Putamen (tissue), 1 donor: Measurements from ENCODE around the gene MAML3.

ENCODE experiments used
- DNase-seq: peaks from one replicate; pipeline ENCODE4 v3.0.0-alpha.2; 2016; ENCODE audit warnings: low spot score

Gene MAML3

DNA sequence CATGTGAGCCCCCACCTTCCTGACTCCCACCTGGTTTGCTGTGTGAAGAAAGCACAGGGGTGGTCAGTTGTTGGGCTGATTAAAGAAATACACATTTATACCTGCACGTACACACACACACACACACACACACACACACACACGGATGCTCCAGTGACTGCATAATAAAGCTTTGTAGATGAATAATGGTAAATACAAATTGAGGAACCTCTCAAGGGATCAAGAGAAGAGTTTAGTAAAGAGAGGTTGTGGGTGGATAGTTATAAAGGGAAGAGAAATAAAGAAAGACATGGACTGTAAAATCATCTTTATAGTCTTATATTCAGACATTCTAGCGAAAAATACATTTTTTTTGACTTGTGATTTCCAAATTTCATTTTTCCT lies 344.2 kb downstream of the MAML3 start:
- no peak for DNase-seq

GRCh38 chr4:139808808-139809756 lies 344.9 kb downstream of the MAML3 start:
- no peak for DNase-seq

- DNase-seq = no peak
Measured at GRCh38 chr4:139808381-139808807, 345.6 kb downstream of the MAML3 start.

DNA sequence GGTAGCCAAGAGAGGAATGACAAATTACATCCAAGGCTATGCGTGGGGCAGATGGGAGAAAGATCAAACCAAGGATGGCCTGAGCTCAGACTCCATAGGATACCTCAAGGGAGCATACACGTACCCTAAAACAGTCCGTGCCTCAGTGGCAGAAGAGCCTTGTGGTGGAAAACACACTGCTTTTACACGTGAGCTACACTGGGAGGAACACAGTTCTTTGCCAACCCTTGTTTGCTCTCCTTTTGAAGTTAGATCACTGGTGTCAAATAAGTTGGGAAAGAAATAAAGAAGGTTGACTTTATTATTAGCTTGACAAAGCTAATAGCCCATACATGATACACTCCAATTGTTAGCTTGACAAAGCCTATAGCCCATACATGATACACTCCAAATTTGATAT lies 346.5 kb downstream of the MAML3 start:
- no peak for DNase-seq

DNA sequence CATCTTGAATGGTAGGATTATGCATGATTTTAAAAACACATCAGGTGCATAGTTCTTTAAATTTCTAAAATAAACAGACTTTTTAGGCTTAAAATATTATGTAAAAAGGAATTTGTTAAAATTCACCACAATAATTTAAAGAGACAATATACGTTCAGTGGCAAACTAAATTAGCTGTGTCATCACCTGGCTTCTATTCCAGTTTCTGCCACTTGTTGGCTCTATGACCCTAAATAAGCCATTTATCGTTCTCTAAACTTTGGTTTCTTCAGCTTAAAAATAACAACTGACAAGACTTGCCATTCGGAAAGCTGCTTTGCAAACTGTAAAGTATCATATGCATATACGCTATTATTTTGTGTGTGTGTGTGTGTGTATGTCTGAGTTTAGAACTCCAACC lies 347.1 kb downstream of the MAML3 start:
- DNase-seq = no peak

DNA sequence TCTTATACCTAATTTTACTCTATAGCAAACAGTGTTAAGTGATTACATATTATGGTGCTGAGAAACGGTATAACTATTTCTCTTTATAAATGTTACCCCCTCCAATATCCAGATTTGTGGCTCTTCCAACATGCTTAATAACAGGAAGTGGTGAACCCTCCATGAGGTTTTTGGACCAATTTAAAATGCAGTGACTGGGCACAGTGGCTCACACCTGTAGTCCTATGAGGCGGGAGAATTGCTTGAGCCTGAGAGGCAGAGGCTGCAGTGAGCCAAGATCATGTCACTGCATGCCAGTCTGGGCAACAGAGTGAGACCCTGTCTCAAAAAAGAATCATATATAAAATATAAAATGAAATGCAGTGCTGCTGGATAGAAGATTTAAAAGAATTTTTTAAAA lies 351.1 kb downstream of the MAML3 start:
- no peak for DNase-seq

DNA sequence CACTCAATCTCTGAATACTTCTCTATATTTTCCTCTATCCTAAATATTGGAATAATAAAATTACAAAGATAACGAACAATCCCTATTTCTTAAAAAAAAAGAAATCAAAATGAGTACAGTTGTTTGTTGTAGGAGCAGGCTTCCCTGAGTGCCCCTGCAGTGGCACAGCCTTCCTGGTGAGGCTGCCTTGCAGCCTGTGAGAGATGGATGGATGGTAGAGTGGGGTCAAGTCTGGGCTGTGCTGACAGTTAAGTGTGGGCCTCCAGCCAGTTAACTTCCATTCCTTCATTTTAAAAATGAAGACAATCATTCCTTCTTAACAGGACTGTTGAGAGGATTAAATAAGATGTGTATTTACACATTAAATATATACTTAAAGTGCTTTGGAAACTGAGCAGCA lies 351.5 kb downstream of the MAML3 start:
- no peak for DNase-seq

DNA sequence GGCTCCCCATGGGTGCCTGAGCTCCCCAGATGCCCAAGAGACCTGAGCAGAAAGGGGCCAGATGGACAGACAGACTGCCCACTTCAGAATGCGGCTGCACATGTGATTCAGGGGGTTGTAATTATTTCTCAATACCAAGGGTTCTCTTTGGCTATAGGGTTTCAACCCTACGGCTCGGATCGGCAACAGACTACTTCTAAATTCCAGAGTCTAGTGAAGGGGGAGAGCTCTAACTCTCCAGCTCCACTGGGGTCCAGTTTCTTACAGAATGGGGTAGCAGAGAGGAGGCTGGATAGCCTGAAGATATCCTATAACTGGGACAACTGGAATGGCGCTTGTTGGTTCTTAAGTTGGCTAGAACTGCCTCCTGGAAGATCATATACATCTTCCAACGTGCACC lies 352.1 kb downstream of the MAML3 start:
- DNase-seq = no peak

GRCh38 chr4:139800082-139800481 lies 353.9 kb downstream of the MAML3 start:
- no peak for DNase-seq

GRCh38 chr4:139799615-139800014 lies 354.4 kb downstream of the MAML3 start:
- no peak for DNase-seq

GRCh38 chr4:139798456-139798855 lies 355.5 kb downstream of the MAML3 start:
- DNase-seq = no peak

DNA sequence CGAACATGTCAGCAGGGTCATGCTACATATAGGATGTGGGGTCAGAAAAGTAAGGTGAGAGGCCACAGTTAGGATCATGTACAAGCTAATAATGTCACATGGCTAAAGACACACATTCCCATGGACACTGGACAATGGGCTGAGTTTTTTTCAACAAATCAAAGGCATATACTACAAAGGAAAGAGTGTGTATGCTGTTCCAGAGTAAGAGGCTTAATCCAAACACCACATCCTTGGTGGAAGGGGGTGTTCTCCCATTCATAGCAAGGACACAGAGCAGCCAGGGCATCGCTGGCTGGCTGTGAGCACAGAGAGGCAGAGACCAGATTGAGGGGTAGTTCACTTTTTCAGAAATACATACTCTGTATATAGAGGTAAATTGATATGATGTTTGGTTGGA lies 356.7 kb downstream of the MAML3 start:
- no peak for DNase-seq

DNA sequence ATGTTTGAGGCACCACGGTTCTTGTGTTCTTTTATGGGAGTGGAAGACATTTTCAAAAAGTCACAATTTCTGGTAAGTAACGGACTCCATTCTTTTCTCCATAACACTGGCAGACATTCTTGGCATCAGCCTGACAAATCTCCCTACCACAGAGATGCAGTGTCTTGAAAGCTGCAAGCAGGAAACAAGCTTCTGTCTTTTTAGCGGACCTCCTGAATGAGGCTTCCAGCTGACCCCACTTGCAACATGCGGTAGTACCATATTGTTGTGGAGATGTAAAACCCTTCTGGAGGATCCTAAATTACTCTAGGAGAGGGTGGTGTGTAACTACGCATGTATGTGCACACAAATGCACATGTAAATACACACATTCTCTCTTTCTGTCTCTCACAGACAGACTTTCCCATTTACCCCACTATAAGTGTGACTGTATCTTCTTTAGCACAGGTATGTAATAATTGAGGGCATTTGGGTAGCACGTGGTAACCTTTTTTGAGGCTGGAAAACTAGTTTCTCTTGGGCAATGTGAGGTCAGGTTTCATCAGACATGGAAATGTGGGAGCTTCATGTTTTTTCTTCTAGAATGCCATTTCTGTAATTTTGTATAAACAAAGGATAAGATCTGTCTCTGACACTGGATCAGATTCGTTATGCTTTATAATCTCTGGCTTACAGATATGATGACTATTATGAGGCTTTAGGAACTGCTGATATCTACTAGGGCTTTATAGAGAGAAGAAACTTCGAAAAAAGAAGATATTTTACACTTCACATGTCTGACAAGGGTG lies 358.3 kb downstream of the MAML3 start:
- DNase-seq = no peak

DNA sequence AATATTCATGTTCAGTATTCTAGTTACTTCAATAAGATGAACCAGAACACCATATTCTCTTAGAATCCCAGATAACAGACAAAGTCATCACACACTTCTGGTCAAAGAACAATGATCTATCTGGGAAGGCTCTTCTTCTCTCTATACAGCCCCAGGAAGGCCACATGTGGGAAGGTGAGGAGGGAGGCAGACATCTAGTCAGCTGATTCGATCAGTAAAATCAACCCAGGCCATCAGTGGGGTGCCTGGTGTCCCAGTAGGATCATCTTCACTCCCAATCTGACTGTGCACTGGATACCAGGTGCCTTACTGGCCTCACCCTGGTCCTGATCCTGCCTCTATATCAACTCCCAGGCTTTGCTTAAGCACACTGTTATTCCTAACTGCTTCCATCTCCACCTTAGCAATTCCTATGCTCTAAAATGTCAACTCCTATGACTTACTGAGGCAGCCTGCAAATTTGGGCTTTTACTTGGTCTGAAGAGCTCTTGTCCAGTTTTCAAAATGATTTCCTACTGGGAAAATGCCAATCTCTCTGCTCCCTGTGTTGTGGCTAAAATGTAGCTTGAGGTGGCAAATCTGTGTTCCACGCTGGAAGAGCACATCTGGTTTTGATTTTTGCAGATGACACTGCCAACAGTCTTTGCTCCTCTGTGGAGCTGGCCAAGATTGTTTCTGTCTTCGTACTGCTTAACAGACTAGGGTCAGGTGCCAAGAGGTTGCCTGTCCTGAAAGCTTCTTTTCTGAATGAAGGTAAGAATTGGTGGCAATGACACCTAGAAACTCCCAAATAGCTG lies 359.6 kb downstream of the MAML3 start:
- DNase-seq = no peak

DNA sequence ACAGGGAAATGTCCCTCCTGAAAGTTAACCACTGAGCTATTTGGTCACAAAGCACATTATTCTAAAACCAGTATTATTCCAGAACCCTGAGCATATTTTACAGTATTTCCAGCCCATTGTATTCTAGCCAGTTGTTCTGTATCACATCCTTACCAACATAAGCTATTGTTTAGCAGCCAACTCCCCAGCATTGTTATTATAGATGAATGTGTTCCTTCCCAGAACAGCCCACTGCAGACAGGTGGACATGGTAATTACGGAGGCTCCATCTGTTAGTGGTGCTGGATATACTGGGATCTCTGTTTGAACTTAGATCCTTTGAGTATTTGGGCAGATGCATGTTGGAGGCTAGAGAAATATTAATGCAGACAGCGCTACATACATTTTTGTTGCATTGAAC lies 362.3 kb downstream of the MAML3 start:
- DNase-seq = no peak

DNA sequence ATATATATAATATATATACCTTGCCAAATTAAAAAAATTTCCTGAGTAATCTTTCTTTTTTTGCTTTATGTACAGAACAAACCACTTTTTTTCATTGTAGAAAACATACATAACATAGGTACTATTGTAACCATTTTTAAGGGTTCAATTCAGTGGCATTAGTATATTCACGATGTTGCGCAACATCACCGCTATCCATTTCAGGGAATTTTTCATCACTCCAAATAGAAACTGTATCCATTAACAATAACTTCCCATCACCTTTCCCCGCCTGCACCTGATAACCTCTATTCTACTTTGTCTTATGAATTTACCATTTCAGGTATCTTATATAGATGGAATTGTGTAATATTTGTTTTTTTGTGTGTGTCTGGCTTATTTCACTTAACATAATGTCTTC lies 363.7 kb downstream of the MAML3 start:
- no peak for DNase-seq

DNA sequence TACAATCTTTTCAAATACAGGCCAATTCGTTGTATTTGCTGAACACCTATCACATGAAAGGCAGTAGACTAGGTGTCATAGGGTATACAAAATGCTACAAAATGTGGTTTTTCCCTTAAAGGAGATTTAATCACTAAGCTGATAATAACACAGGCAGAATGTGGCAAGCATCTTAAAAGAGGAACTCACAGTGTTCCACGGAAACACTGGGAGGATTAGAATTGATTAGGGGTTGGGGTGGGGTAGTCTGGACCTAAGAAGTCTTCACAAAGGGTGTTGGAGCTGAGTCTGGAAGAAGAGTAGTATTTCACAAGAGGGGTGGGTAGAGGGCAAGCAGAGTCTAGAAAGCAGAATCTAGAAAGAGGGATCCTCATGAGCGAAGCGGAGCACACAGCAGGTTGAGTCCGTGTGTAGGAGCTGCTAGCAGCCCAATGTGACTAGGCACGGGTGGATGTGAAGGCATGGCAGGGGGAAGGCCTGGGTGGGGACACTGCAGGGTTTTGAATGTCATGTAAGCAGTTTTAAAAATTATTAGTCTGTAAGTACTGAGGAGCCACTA lies 364.8 kb downstream of the MAML3 start:
- DNase-seq = no peak

GRCh38 chr4:139786494-139787354 lies 367.3 kb downstream of the MAML3 start:
- DNase-seq = no peak

DNA sequence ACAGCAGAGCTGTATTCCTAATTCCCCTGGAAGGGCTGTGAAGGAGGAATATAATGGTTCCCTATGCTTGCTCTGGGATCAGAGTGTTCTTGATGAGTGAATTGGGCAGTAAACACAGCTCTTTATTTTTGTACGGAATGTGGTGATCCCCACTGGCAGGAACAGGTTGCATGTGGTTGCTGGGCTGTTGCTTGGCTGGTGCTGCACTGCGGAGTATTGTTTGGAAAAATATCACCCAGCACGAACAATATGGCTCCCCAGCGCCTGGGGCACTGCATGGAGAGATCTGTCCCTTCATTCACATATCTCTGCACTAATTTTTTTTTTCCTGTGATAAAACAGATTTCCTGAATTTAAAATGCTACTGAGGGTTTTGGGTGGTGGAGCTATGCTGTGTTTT lies 368.6 kb downstream of the MAML3 start:
- no peak for DNase-seq

GRCh38 chr4:139783741-139784484 lies 370.1 kb downstream of the MAML3 start:
- DNase-seq = peak; percentile 57
